Fibroblast of skin of right quadriceps (primary cell): Measurements from ENCODE around the gene LTBP3.
A peak's percentile ranks its signal among the peaks of the same experiment; 100 is the strongest.

ENCODE experiments used
- DNase-seq: peaks from one replicate; pipeline ENCODE4 v3.0.0-alpha.2; 2013

LTBP3 gene

GRCh38 chr11:65492637-65493366 lies 65.4 kb downstream of the LTBP3 start:
- peak; percentile 83 for DNase-seq

- no peak for DNase-seq
Observed at GRCh38 chr11:65492387-65492636, 65.8 kb downstream of the LTBP3 start.

GRCh38 chr11:65491614-65492386 lies 66.4 kb downstream of the LTBP3 start:
- DNase-seq = peak; percentile 95

- no peak for DNase-seq
Observed at GRCh38 chr11:65491163-65491465, 67.0 kb downstream of the LTBP3 start.

- no peak for DNase-seq
Observed at GRCh38 chr11:65489706-65490320, 68.3 kb downstream of the LTBP3 start.

GRCh38 chr11:65489035-65489705 lies 69.0 kb downstream of the LTBP3 start:
- DNase-seq = peak; percentile 80
